ENCODE results near the gene AMPD3.

Gene AMPD3

DNA sequence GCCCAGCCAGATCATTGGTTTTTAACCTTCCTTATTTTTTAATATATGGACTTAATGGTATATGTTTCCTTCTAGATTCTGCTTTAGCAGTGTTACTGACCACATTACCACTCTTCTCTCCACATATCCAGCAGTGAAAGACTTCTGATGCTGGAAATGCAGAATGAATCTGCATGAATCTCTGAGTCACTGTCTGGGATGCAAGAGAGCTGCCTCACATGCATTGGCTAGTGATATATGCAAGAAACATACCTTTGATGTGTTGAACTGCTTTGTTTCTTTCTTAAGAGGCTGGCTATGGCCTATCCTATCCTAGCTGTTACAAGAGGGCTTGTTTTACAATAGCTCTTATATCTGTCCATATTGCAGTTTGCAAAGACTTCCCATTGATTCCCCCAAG is 16.6 kb upstream of the AMPD3 start:
- Histone ChIP-seq H3K36me3 (ENCODE audit: control insufficient read depth, insufficient read depth, low read length) (no peaks in the 10 kb centered on the region), H3K9me3 (ENCODE audit: control insufficient read depth, low read length) (no peaks in the 10 kb centered on the region), H3K4me1 (ENCODE audit: control insufficient read depth, insufficient read depth, low read length, poor library complexity, severe bottlenecking) (no peaks in the 10 kb centered on the region), H3K27ac (ENCODE audit: low read depth, low read length, severe bottlenecking) (no peak overlapping the region), H3K4me3 (ENCODE audit: extremely low read depth, insufficient read depth, low read length, poor library complexity, severe bottlenecking) (no peak overlapping the region)

- WGBS, 2 experiments (ENCODE audit: insufficient coverage in 2 of 2), result 90 to 100% methylated on average over 1 of the region's 2 CpGs
- Histone ChIP-seq H3K4me1 (ENCODE audit: control insufficient read depth, insufficient read depth, low read length, poor library complexity, severe bottlenecking) (no peaks in the 10 kb centered on the region), H3K36me3 (ENCODE audit: control insufficient read depth, insufficient read depth, low read length) (no peaks in the 10 kb centered on the region), H3K27ac (ENCODE audit: low read depth, low read length, severe bottlenecking) (no peak overlapping the region), H3K9me3 (ENCODE audit: control insufficient read depth, low read length) (no peaks in the 10 kb centered on the region), H3K4me3 (ENCODE audit: extremely low read depth, insufficient read depth, low read length, poor library complexity, severe bottlenecking) (no peak overlapping the region)
Measured at GRCh38 chr11:10439351-10439750, 15.7 kb upstream of the AMPD3 start.

GRCh38 chr11:10439924-10440323 is 15.1 kb upstream of the AMPD3 start:
- no peak overlapping the region for H3K4me3 ChIP-seq (ENCODE audit: extremely low read depth, insufficient read depth, low read length, poor library complexity, severe bottlenecking)
- no peaks in the 10 kb centered on the region for H3K4me1 ChIP-seq (ENCODE audit: control insufficient read depth, insufficient read depth, low read length, poor library complexity, severe bottlenecking)
- H3K27ac ChIP-seq (ENCODE audit: low read depth, low read length, severe bottlenecking), result no peak overlapping the region
- H3K36me3 ChIP-seq (ENCODE audit: control insufficient read depth, insufficient read depth, low read length), result no peaks in the 10 kb centered on the region
- no peaks in the 10 kb centered on the region for H3K9me3 ChIP-seq (ENCODE audit: control insufficient read depth, low read length)
- WGBS, 2 experiments (ENCODE audit: insufficient coverage in 2 of 2), result 98 to 100% methylated on average over 2 to 3 of the region's 6 CpGs

DNA sequence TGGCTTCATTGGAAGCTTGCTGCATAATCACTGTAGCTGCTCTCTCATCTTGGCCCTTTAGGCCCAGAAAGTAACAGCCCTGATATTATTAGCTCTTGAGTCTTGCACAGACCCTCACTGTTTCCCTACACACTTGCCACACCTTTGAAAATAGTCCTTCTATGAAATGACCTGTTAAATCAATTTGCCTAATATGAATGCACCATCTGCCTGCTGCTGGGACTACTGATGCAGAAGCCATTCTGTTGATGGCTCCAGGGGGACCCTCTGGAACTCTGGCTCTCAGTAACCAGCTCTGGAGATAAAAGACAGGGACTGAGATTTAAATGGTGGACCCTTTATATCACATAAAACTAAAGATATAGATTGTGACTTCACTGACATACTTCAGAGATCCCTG is 14.7 kb upstream of the AMPD3 start:
- Histone ChIP-seq H3K4me3 (ENCODE audit: extremely low read depth, insufficient read depth, low read length, poor library complexity, severe bottlenecking) (no peak overlapping the region), H3K36me3 (ENCODE audit: control insufficient read depth, insufficient read depth, low read length) (no peaks in the 10 kb centered on the region), H3K27ac (ENCODE audit: low read depth, low read length, severe bottlenecking) (no peak overlapping the region)

DNA sequence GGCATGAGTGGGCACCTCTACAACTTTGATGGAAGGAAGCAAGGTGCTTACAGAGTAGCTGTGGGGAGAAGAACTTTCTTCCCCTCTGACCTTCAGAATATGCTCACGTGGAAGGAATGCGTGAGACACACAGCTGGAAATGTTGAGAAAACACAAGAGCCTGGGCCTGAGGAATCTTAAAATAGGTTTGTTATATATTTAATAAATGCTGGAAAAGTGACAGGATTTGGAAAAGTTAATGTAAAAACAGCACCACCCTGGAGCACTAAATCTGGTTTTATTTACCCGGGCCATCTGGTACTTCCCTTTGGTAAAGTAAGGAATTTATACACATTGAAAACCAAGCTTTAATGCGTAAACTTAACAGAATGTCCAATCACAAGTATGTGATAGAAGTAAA is 14.0 kb upstream of the AMPD3 start:
- Histone ChIP-seq H3K9me3 (ENCODE audit: control insufficient read depth, low read length) (no peaks in the 10 kb centered on the region), H3K4me3 (ENCODE audit: extremely low read depth, insufficient read depth, low read length, poor library complexity, severe bottlenecking) (no peak overlapping the region), H3K36me3 (ENCODE audit: control insufficient read depth, insufficient read depth, low read length) (no peaks in the 10 kb centered on the region), H3K4me1 (ENCODE audit: control insufficient read depth, insufficient read depth, low read length, poor library complexity, severe bottlenecking) (no peaks in the 10 kb centered on the region), H3K27ac (ENCODE audit: low read depth, low read length, severe bottlenecking) (no peak overlapping the region)
- WGBS, 2 experiments (ENCODE audit: insufficient coverage in 2 of 2), result 83% methylated on average over 1 of the region's 4 CpGs; no CpG with 5 or more reads in 1 of the 2 experiments

More for the DNA sequence above, 14.7 kb upstream of the AMPD3 start:
- H3K4me1 ChIP-seq (ENCODE audit: control insufficient read depth, insufficient read depth, low read length, poor library complexity, severe bottlenecking), result no peaks in the 10 kb centered on the region
- H3K9me3 ChIP-seq (ENCODE audit: control insufficient read depth, low read length), result no peaks in the 10 kb centered on the region

DNA sequence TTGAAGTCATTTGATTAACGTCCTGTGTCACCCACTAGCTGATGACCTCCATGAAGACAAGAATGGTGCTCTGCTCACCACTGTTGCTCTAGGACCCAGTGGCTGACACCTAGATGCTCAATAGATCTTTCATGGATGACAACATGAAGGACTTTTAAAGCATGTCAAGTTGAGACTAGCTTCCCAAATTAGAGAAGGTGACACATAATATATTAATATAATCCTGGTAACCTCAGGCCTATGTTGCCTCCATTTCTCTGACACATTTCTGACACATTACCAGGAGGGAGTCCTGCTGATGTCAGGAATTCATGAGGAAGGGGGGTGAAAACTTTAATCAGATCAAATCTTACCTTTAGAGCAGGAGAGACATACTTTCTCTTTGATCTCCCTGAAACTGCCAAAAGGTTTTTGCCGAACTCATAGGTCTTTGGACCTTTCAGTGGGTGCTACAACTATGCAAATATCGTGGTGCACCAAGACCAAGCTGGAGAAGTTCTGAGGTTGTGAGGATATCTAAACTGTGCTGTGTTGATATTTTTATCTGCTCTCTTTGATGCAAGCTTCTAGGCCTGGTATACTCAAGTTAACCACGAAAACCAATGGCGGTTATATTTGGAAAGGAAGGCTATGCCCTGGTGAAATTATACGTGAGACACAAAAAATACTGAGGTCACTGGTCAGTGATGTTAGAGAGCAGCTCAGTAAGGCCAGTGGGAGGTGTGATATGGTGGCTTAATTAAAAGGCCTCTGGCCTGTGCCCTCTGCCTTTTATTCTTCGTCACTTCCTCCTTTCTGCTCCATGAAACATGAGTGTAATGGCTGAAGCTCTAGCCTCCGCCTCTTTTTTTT is 13.2 kb upstream of the AMPD3 start:
- Histone ChIP-seq H3K9me3 (ENCODE audit: control insufficient read depth, low read length) (no peaks in the 10 kb centered on the region), H3K4me3 (ENCODE audit: extremely low read depth, insufficient read depth, low read length, poor library complexity, severe bottlenecking) (no peak overlapping the region), H3K36me3 (ENCODE audit: control insufficient read depth, insufficient read depth, low read length) (no peaks in the 10 kb centered on the region), H3K27ac (ENCODE audit: low read depth, low read length, severe bottlenecking) (no peak overlapping the region), H3K4me1 (ENCODE audit: control insufficient read depth, insufficient read depth, low read length, poor library complexity, severe bottlenecking) (no peaks in the 10 kb centered on the region)
- 89 to 94% methylated on average over 6 to 7 of the region's 8 CpGs for WGBS, 2 experiments (ENCODE audit: insufficient coverage in 2 of 2)

GRCh38 chr11:10443152-10443551 is 11.9 kb upstream of the AMPD3 start:
- Histone ChIP-seq H3K9me3 (ENCODE audit: control insufficient read depth, low read length) (no peaks in the 10 kb centered on the region), H3K36me3 (ENCODE audit: control insufficient read depth, insufficient read depth, low read length) (no peaks in the 10 kb centered on the region), H3K4me1 (ENCODE audit: control insufficient read depth, insufficient read depth, low read length, poor library complexity, severe bottlenecking) (no peaks in the 10 kb centered on the region), H3K4me3 (ENCODE audit: extremely low read depth, insufficient read depth, low read length, poor library complexity, severe bottlenecking) (no peak overlapping the region), H3K27ac (ENCODE audit: low read depth, low read length, severe bottlenecking) (no peak overlapping the region)
- WGBS, 2 experiments (ENCODE audit: insufficient coverage in 2 of 2), result 97% methylated on average over 5 of the region's 7 CpGs

GRCh38 chr11:10443721-10444235 is 11.3 kb upstream of the AMPD3 start:
- H3K9me3 ChIP-seq (ENCODE audit: control insufficient read depth, low read length), result no peaks in the 10 kb centered on the region
- no peaks in the 10 kb centered on the region for H3K4me1 ChIP-seq (ENCODE audit: control insufficient read depth, insufficient read depth, low read length, poor library complexity, severe bottlenecking)
- 94 to 100% methylated on average over 1 to 2 of the region's 4 CpGs for WGBS, 2 experiments (ENCODE audit: insufficient coverage in 2 of 2)
- H3K27ac ChIP-seq (ENCODE audit: low read depth, low read length, severe bottlenecking), result no peak overlapping the region
- no peaks in the 10 kb centered on the region for H3K36me3 ChIP-seq (ENCODE audit: control insufficient read depth, insufficient read depth, low read length)
- H3K4me3 ChIP-seq (ENCODE audit: extremely low read depth, insufficient read depth, low read length, poor library complexity, severe bottlenecking), result no peak overlapping the region

DNA sequence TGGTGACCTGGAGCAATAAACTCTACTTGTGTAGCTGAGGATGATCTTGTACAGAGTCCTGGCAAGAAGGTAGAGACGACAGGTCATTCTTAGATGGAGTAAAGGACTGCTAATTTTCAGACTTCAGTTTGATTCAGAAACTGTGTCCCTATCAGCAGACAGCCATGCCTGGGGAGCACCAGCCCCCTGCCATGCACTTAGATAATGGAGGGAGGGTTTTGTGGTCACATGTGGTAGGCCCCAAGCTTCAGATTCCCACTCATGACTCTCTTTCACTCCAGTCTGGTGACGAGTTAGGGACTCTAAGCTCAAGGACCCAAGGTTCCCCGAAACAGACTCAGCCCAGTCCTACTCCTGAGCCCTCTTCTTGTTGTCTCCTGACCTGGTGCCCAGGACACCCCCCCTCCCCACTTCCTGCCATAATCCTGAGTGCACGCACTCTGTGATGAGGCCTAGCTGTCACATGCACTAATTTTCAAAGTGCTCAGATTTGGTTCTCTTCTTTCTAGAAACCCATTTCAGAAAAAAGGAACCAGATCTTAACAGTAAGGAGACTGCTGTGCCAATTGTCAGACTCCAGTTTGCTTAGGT is 10.2 kb upstream of the AMPD3 start:
- Histone ChIP-seq H3K36me3 (ENCODE audit: control insufficient read depth, insufficient read depth, low read length) (no peaks in the 10 kb centered on the region), H3K4me1 (ENCODE audit: control insufficient read depth, insufficient read depth, low read length, poor library complexity, severe bottlenecking) (no peaks in the 10 kb centered on the region), H3K4me3 (ENCODE audit: extremely low read depth, insufficient read depth, low read length, poor library complexity, severe bottlenecking) (no peak overlapping the region), H3K27ac (ENCODE audit: low read depth, low read length, severe bottlenecking) (no peak overlapping the region), H3K9me3 (ENCODE audit: control insufficient read depth, low read length) (no peaks in the 10 kb centered on the region)
- 94 to 100% methylated on average over 3 to 4 of the region's 4 CpGs for WGBS, 2 experiments (ENCODE audit: insufficient coverage in 2 of 2)

- no peak overlapping the region for H3K27ac ChIP-seq (ENCODE audit: low read depth, low read length, severe bottlenecking)
- H3K4me1 ChIP-seq (ENCODE audit: control insufficient read depth, insufficient read depth, low read length, poor library complexity, severe bottlenecking), result no peaks in the 10 kb centered on the region
- H3K9me3 ChIP-seq (ENCODE audit: control insufficient read depth, low read length), result no peaks in the 10 kb centered on the region
- H3K36me3 ChIP-seq (ENCODE audit: control insufficient read depth, insufficient read depth, low read length), result no peaks in the 10 kb centered on the region
- WGBS, 2 experiments (ENCODE audit: insufficient coverage in 2 of 2), result 100% methylated on average over 1 of the region's 2 CpGs; no CpG with 5 or more reads in 1 of the 2 experiments
- no peak overlapping the region for H3K4me3 ChIP-seq (ENCODE audit: extremely low read depth, insufficient read depth, low read length, poor library complexity, severe bottlenecking)
Measured at GRCh38 chr11:10447445-10447844, 7.6 kb upstream of the AMPD3 start.

Measured in mesodermal cell (in vitro differentiated cells).